K562 (cell line): ENCODE measurements around the gene DLAT. TPM values are rescaled to one million over a fixed set of nuclear protein-coding genes. Genes with fewer than 3 reads are reported as not detected.
A peak's percentile ranks its signal among the peaks of the same experiment; 100 is the strongest.

Experiments
- ATAC-seq: fragments of 200-7000 bp; cut with Tn5 transposase; 3 replicates; pipeline ENCODE4 v1.9.1; 2020; ENCODE audit warnings: moderate library complexity
- BruUV-seq: library from RNA; stranded (reverse); fragments of 400-500 nt; replicated peaks from 2 replicates; lab custom pipeline; 2021; lab: Mats Ljungman, UMichigan
- CTCF ChIA-PET: fragments of 300-600 bp; formaldehyde crosslinking; extraction: SDS; loops from one replicate; lab custom pipeline; 2021; ENCODE audit warnings: low intra/inter-chr PET ratio; lab: Yijun Ruan, JAX
- POLR2A ChIA-PET: fragments of 300-600, 350-650 bp; sonication (Branson Sonifier 250); formaldehyde crosslinking; extraction: SDS; loops from one replicate; lab custom pipeline; 2021; ENCODE audit warnings: antibody characterized with exemption, inconsistent platforms; lab: Yijun Ruan, JAX
- DNase-seq, 4 experiments: peaks; one replicate each; pipeline versions ENCODE4 v3.0.0 to v3.0.0-alpha.2; 2011 to 2018; ENCODE audit warnings: low spot score in 3 of 4, mixed read lengths in 3 of 4; ENCODE audit errors: extremely low read depth in 1 of 4
- FAIRE-seq: peaks from 2 replicates; lab custom pipeline; 2011; peaks lifted over from hg19 to GRCh38; lab: Jason Lieb, UNC
- H2AFZ ChIP-seq: 2 replicates; pipeline ENCODE4 v1.6.0; 2011; ENCODE audit warnings: low read depth, low read length, control low read depth, inconsistent platforms
- H3K27ac ChIP-seq: fragments of 200-600 bp; 3 replicates; pipeline ENCODE4 v1.8.0; 2011; ENCODE audit warnings: low read depth, mild to moderate bottlenecking, control low read depth, inconsistent platforms, low read length, moderate library complexity, mixed read lengths; ENCODE audit errors: extremely low read depth
- H3K27me3 ChIP-seq, 2 experiments: fragments of 300-600 bp in 1 of 2; 2 replicates in 1 of 2; 3 replicates in 1 of 2; pipeline versions ENCODE4 v1.6.0 to v1.8.0; 2011; ENCODE audit warnings: inconsistent platforms in 2 of 2, low read length in 2 of 2, mild to moderate bottlenecking in 1 of 2, mixed read lengths in 1 of 2, moderate library complexity in 1 of 2; ENCODE audit not compliant: control insufficient read depth in 2 of 2, insufficient read depth in 2 of 2
- H3K36me3 ChIP-seq: fragments of 300-600 bp; 3 replicates; pipeline ENCODE4 v1.8.0; 2011; ENCODE audit warnings: mild to moderate bottlenecking, low read length, inconsistent platforms; ENCODE audit not compliant: control insufficient read depth, insufficient read depth
- H3K4me1 ChIP-seq, 2 experiments: fragments of 200-600 bp in 1 of 2; replicated peaks in 1 of 2; 2 replicates in 1 of 2; 3 replicates in 1 of 2; pipeline versions ENCODE4 v1.5.1 to v1.8.0; 2011; ENCODE audit warnings: inconsistent platforms in 2 of 2, low read length in 2 of 2, mild to moderate bottlenecking in 1 of 2, mixed read lengths in 1 of 2, moderate library complexity in 1 of 2; ENCODE audit not compliant: control insufficient read depth in 2 of 2, insufficient read depth in 2 of 2
- H3K4me2 ChIP-seq: 2 replicates; pipeline ENCODE4 v1.6.1; 2011; ENCODE audit warnings: low read length, control low read depth, inconsistent platforms, mixed read lengths; ENCODE audit not compliant: insufficient read depth
- H3K4me3 ChIP-seq: fragments of 200-600 bp; sonication (generic), shearing (Covaris generic); 2 replicates; pipeline ENCODE4 v1.5.1; 2016; ENCODE audit warnings: control low read depth, inconsistent platforms
- H3K79me2 ChIP-seq: fragments of 200-600 bp; 3 replicates; pipeline ENCODE4 v1.8.0; 2011; ENCODE audit warnings: low read length, inconsistent platforms; ENCODE audit not compliant: control insufficient read depth, insufficient read depth
- H3K9ac ChIP-seq, 2 experiments: 2 replicates each; pipeline versions ENCODE4 v1.6.0 to v1.6.1; 2011; ENCODE audit warnings: low read depth in 2 of 2, low read length in 2 of 2, control low read depth in 1 of 2, inconsistent platforms in 1 of 2, mild to moderate bottlenecking in 1 of 2, mixed read lengths in 1 of 2; ENCODE audit not compliant: insufficient read depth in 1 of 2
- H3K9me1 ChIP-seq: one replicate; pipeline ENCODE4 v1.6.0; 2011; ENCODE audit warnings: inconsistent platforms, mild to moderate bottlenecking, low read length, moderate library complexity; ENCODE audit not compliant: control insufficient read depth, insufficient read depth
- H3K9me3 ChIP-seq: replicated peaks from 2 replicates; pipeline ENCODE4 v1.5.1; 2011; ENCODE audit warnings: low read depth, low read length, inconsistent platforms; ENCODE audit not compliant: control insufficient read depth, insufficient read depth
- H4K20me1 ChIP-seq: replicated peaks from 2 replicates; pipeline ENCODE4 v1.6.1; 2011; ENCODE audit warnings: low read length, inconsistent platforms, mixed read lengths; ENCODE audit not compliant: control insufficient read depth, insufficient read depth
- CTCF ChIP-seq, 3 experiments: IDR thresholded peaks in 2 of 3; conservative IDR thresholded peaks in 1 of 3; 2 replicates each; pipeline ENCODE4 v1.5.1; 2011 to 2012; ENCODE audit warnings: low read length in 3 of 3, mild to moderate bottlenecking in 3 of 3, control low read depth in 2 of 3, improper control_type of control experiment in 1 of 3, inconsistent platforms in 1 of 3, low read depth in 1 of 3, mixed read lengths in 1 of 3, moderate library complexity in 1 of 3; ENCODE audit not compliant: insufficient read depth in 2 of 3
- ZNF696 ChIP-seq: fragments of 250-450 bp; sonication (Bioruptor Pico); conservative IDR thresholded peaks from 2 replicates; pipeline ENCODE4 v1.4.0; 2020; ENCODE audit warnings: mild to moderate bottlenecking, moderate library complexity
- WGBS: fragments of 100-300 bp; shearing (Covaris generic); methylation state at CpG from one replicate; pipeline ENCODE4 v1.1.6; 2016; ENCODE audit warnings: low coverage, mixed read lengths; ENCODE audit not compliant: insufficient coverage; ENCODE audit errors: missing lambda C conversion rate; 5-methylcytosine and 5-hydroxymethylcytosine counted together
- in situ Hi-C: fragments of 300-500 bp; cut with MboI; formaldehyde crosslinking; loops from 4 replicates; pipeline ENCODE4 v1.15.0; 2018; ENCODE audit warnings: inconsistent platforms, mixed read lengths
- intact Hi-C: fragments of 100-400 bp; cut with micrococcal nuclease; formaldehyde crosslinking; loops from 2 replicates; pipeline ENCODE4 v1.14.2; 2022
- polyA plus RNA-seq, 8 experiments: library from polyadenylated mRNA; depleted of rRNA in 4 of 8; stranded (reverse) in 5 of 8; unstranded in 3 of 8; fragments of >200 nt; fragmentation: Nextera tagmentation in 2 of 8; fragmentation: Illumina TruSeq in 1 of 8; extraction: Ambion mirVana in 2 of 8; extraction: Trizol in 1 of 8; gene quantifications; 2 replicates each; pipeline versions ENCODE4 v1.2.1 to v1.2.3, GENCODE V29; 2011 to 2014; ENCODE audit warnings: inconsistent platforms in 1 of 8, missing spikeins in 1 of 8
- total RNA-seq, 7 experiments: library from RNA; depleted of rRNA in 6 of 7; stranded (reverse); fragments of >200 nt in 6 of 7; fragmentation: Illumina TruSeq in 2 of 7; extraction: Trizol in 2 of 7; gene quantifications; 2 replicates each; pipeline versions ENCODE4 v1.2.1 to v1.2.3, GENCODE V29; 2011 to 2021; ENCODE audit warnings: low replicate concordance in 1 of 7

Gene DLAT
- total and polyA plus RNA-seq, 9 of the 15 experiments (the other 6 are each of a cell fraction or from before 2014, with no cell fraction given), result 41.7 to 152 (median 105) TPM

- TF ChIP-seq ZNF696 (CRISPR knock-in tag) (no peak), CTCF (IDR thresholded peaks at IDR 0.05 in 2 of 3, conservative IDR thresholded peaks at IDR 0.05 in 1 of 3; ENCODE audit: insufficient read depth in 2 of 3, low read depth in 1 of 3, low read length in 3 of 3) (peak; percentile 44 to 58 (median 49))
- H3K4me2 ChIP-seq, result no peak overlapping the region
- no peaks in the 10 kb centered on the region; a peak in 1 of 5 replicates for H3K4me1 ChIP-seq
- H4K20me1 ChIP-seq, result no peaks in the 10 kb centered on the region
- H3K36me3 ChIP-seq, result no peaks in the 10 kb centered on the region; the same call in 2 of the 3 replicates
- peak; percentile 34 to 53 (median 44) for DNase-seq
- ChIA-PET POLR2A (interaction anchor here (0.6 to 1.1 kb wide), 3 partner anchors 9 to 77 kb away, joined by 3 to 4 read pairs (median 3); no protein-coding TSS in a partner anchor), CTCF (interaction anchor here (0.6 kb wide), 1 partner anchor 1201 kb away, joined by 3 read pairs; no protein-coding TSS in a partner anchor)
- peak; percentile 78 for FAIRE-seq
- no peak overlapping the region for H3K4me3 ChIP-seq
- ATAC-seq, result peak; percentile 94
- H3K9me1 ChIP-seq, result no peaks in the 10 kb centered on the region
- in situ Hi-C loops (no loop called here), intact Hi-C loops (no loop called here)
- no peaks in the 10 kb centered on the region for H3K27me3 ChIP-seq
- H3K9ac ChIP-seq, result no peak overlapping the region
- WGBS, result 45% methylated on average over 4 of the region's 4 CpGs
- no peak overlapping the region for H2AFZ ChIP-seq
- BruUV-seq, result no TSS peak
- no peaks in the 10 kb centered on the region for H3K9me3 ChIP-seq
- H3K27ac ChIP-seq, result no peak overlapping the region
- no peaks in the 10 kb centered on the region for H3K79me2 ChIP-seq
These were observed 20.8 kb upstream of the DLAT start for GRCh38 chr11:112004389-112004788.
